ENCODE results near the gene PLXNB1.

Gene PLXNB1

GRCh38 chr3:48435223-48435595, 5.3 kb upstream of the PLXNB1 start:
- no peak for DNase-seq (ENCODE audit: low read depth, low spot score)

GRCh38 chr3:48434591-48435222, 4.8 kb upstream of the PLXNB1 start:
- no peak for DNase-seq (ENCODE audit: low read depth, low spot score)

- no peak for DNase-seq (ENCODE audit: low read depth, low spot score)
These were observed 3.7 kb upstream of the PLXNB1 start for GRCh38 chr3:48433472-48434118.

GRCh38 chr3:48432411-48433371, 2.8 kb upstream of the PLXNB1 start:
- no peak for DNase-seq (ENCODE audit: low read depth, low spot score)

- DNase-seq (ENCODE audit: low read depth, low spot score), result no peak
These were observed 1.5 kb upstream of the PLXNB1 start for GRCh38 chr3:48431224-48432029.

GRCh38 chr3:48430708-48431101, 819 bp upstream of the PLXNB1 start:
- no peak for DNase-seq (ENCODE audit: low read depth, low spot score)

GRCh38 chr3:48429317-48429959, 448 bp downstream of the PLXNB1 start:
- no peak for DNase-seq (ENCODE audit: low read depth, low spot score)

- DNase-seq (ENCODE audit: low read depth, low spot score), result no peak
These were observed 1.1 kb downstream of the PLXNB1 start for GRCh38 chr3:48428572-48429316.

GRCh38 chr3:48428088-48428571, 1.8 kb downstream of the PLXNB1 start:
- no peak for DNase-seq (ENCODE audit: low read depth, low spot score)

GRCh38 chr3:48427630-48427962, 2.3 kb downstream of the PLXNB1 start:
- DNase-seq (ENCODE audit: low read depth, low spot score), result no peak

- no peak for DNase-seq (ENCODE audit: low read depth, low spot score)
These were observed 2.8 kb downstream of the PLXNB1 start for GRCh38 chr3:48426944-48427629.

GRCh38 chr3:48426401-48426909, 3.4 kb downstream of the PLXNB1 start:
- DNase-seq (ENCODE audit: low read depth, low spot score), result no peak

GRCh38 chr3:48425281-48425812, 4.5 kb downstream of the PLXNB1 start:
- no peak for DNase-seq (ENCODE audit: low read depth, low spot score)

GRCh38 chr3:48423883-48424695, 5.8 kb downstream of the PLXNB1 start:
- DNase-seq (ENCODE audit: low read depth, low spot score), result no peak

- no peak for DNase-seq (ENCODE audit: low read depth, low spot score)
These were observed 6.5 kb downstream of the PLXNB1 start for GRCh38 chr3:48423241-48423882.

- DNase-seq (ENCODE audit: low read depth, low spot score), result no peak
These were observed 7.2 kb downstream of the PLXNB1 start for GRCh38 chr3:48422681-48423080.

- no peak for DNase-seq (ENCODE audit: low read depth, low spot score)
These were observed 7.6 kb downstream of the PLXNB1 start for GRCh38 chr3:48422272-48422671.

GRCh38 chr3:48420561-48420960, 9.3 kb downstream of the PLXNB1 start:
- no peak for DNase-seq (ENCODE audit: low read depth, low spot score)

Data from activated naive CD8-positive, alpha-beta T cell treated with anti-CD3 and anti-CD28 coated beads, Interleukin-2, amount 50 U/mL, for 16 hours (primary cell).